Fibroblast of lung (primary cell): ENCODE results near the gene HOXB7. TPM values are rescaled to one million over a fixed set of nuclear protein-coding genes. Genes with fewer than 3 reads are reported as not detected.

ENCODE experiments used
- DNase-seq, 2 donors: peaks; one replicate each; pipeline versions ENCODE4 v3.0.0 to v3.0.0-alpha.2; 2010; ENCODE audit warnings: low read depth in 2 of 2
- H2AFZ ChIP-seq: 2 replicates; pipeline ENCODE4 v1.5.1; 2012; ENCODE audit warnings: low read length, control low read depth, inconsistent platforms
- H3K27ac ChIP-seq: 2 replicates; pipeline ENCODE4 v1.5.1; 2011; ENCODE audit warnings: low read length, control low read depth; ENCODE audit not compliant: insufficient read depth
- H3K27me3 ChIP-seq: 2 replicates; pipeline ENCODE4 v1.5.1; 2011; ENCODE audit warnings: mild to moderate bottlenecking, low read length; ENCODE audit not compliant: control insufficient read depth, insufficient read depth
- H3K36me3 ChIP-seq: 2 replicates; pipeline ENCODE4 v1.5.1; 2011; ENCODE audit warnings: low read length; ENCODE audit not compliant: control insufficient read depth, insufficient read depth
- H3K4me1 ChIP-seq: 2 replicates; pipeline ENCODE4 v1.5.1; 2011; ENCODE audit warnings: low read length; ENCODE audit not compliant: control insufficient read depth, insufficient read depth; ENCODE audit errors: extremely low read depth
- H3K4me2 ChIP-seq: 2 replicates; pipeline ENCODE4 v1.5.1; 2011; ENCODE audit warnings: low read length, control low read depth; ENCODE audit not compliant: insufficient read depth; ENCODE audit errors: extremely low read depth
- H3K4me3 ChIP-seq, 4 experiments: fragments of 200-600 bp in 1 of 4; sonication (generic) in 1 of 4; replicated peaks in 1 of 4; 2 replicates each; pipeline ENCODE4 v1.5.1; 2011 to 2016; ENCODE audit warnings: low read length in 4 of 4, low read depth in 3 of 4, mild to moderate bottlenecking in 3 of 4, control low read depth in 2 of 4, inconsistent platforms in 1 of 4, mixed read lengths in 1 of 4; ENCODE audit not compliant: insufficient read depth in 1 of 4; ENCODE audit errors: control extremely low read depth in 1 of 4
- H3K79me2 ChIP-seq: 2 replicates; pipeline ENCODE4 v1.5.1; 2012; ENCODE audit warnings: mild to moderate bottlenecking, low read length, inconsistent platforms; ENCODE audit not compliant: control insufficient read depth, insufficient read depth
- H3K9ac ChIP-seq: 2 replicates; pipeline ENCODE4 v1.5.1; 2011; ENCODE audit warnings: mild to moderate bottlenecking, low read length, control low read depth; ENCODE audit not compliant: insufficient read depth
- H3K9me3 ChIP-seq: 2 replicates; pipeline ENCODE4 v1.5.1; 2012; ENCODE audit warnings: low read depth, low read length; ENCODE audit not compliant: control insufficient read depth, insufficient read depth
- H4K20me1 ChIP-seq: 2 replicates; pipeline ENCODE4 v1.5.1; 2011; ENCODE audit warnings: low read length; ENCODE audit not compliant: control insufficient read depth, insufficient read depth; ENCODE audit errors: extremely low read depth
- CTCF ChIP-seq, 2 donors: IDR thresholded peaks in 1 of 2; conservative IDR thresholded peaks in 1 of 2; 1 replicate in 1 of 2; 2 replicates in 1 of 2; pipeline ENCODE4 v1.5.1; 2011 to 2012; ENCODE audit warnings: low read length in 2 of 2, control low read depth in 1 of 2, inconsistent platforms in 1 of 2, low read depth in 1 of 2, mild to moderate bottlenecking in 1 of 2
- EZH2 ChIP-seq: IDR thresholded peaks from 2 replicates; pipeline ENCODE4 v1.5.1; 2012; ENCODE audit warnings: low read length, control low read depth, mild to moderate bottlenecking; ENCODE audit errors: missing control alignments
- polyA plus RNA-seq, 2 donors: library from polyadenylated mRNA; depleted of rRNA in 1 of 2; stranded (reverse) in 1 of 2; unstranded in 1 of 2; fragments of >200 nt; gene quantifications; 2 replicates each; pipeline ENCODE4 v1.2.1, GENCODE V29; 2011 to 2012; ENCODE audit warnings: missing spikeins in 1 of 2
- total RNA-seq: library from RNA; depleted of rRNA; stranded (reverse); fragments of >200 nt; gene quantifications from 2 replicates; pipeline ENCODE4 v1.2.1, GENCODE V29; 2014

Gene HOXB7
- total and polyA plus RNA-seq, 2 donors (not counting 1 experiment from before 2014, with no cell fraction given): 7.4 to 12.7 TPM

- Histone ChIP-seq H4K20me1 (peaks cover 2% of the 10 kb centered on the region), H2AFZ (no peak overlapping the region), H3K79me2 (no peaks in the 10 kb centered on the region), H3K9me3 (no peaks in the 10 kb centered on the region), H3K4me3 (no peak overlapping the region), H3K27ac (no peak overlapping the region), H3K27me3 (peaks cover 95% of the 10 kb centered on the region), H3K4me1 (peaks cover 4% of the 10 kb centered on the region), H3K4me2 (no peak overlapping the region), H3K9ac (no peak overlapping the region), H3K36me3 (no peaks in the 10 kb centered on the region)
- DNase-seq: no peak
- TF ChIP-seq CTCF (conservative IDR thresholded peaks at IDR 0.05 in 1 of 2, IDR thresholded peaks at IDR 0.05 in 1 of 2; ENCODE audit: low read depth in 1 of 2, low read length in 2 of 2): no peak
- no peak for TF ChIP-seq EZH2
These were observed 9.8 kb upstream of the HOXB7 start for GRCh38 chr17:48620461-48621139.

- Histone ChIP-seq H3K79me2 (no peaks in the 10 kb centered on the region), H3K27me3 (peaks cover 94% of the 10 kb centered on the region), H3K9ac (no peak overlapping the region), H3K27ac (no peak overlapping the region), H3K9me3 (no peaks in the 10 kb centered on the region), H3K4me1 (peaks cover 1% of the 10 kb centered on the region), H3K4me2 (no peak overlapping the region), H4K20me1 (peaks cover 2% of the 10 kb centered on the region), H3K36me3 (no peaks in the 10 kb centered on the region), H2AFZ (no peak overlapping the region), H3K4me3 (no peak overlapping the region)
- TF ChIP-seq CTCF (conservative IDR thresholded peaks at IDR 0.05 in 1 of 2, IDR thresholded peaks at IDR 0.05 in 1 of 2; ENCODE audit: low read depth in 1 of 2, low read length in 2 of 2): no peak
- peak; percentile 81 for TF ChIP-seq EZH2
- no peak for DNase-seq
These were observed 9.1 kb upstream of the HOXB7 start for GRCh38 chr17:48619826-48620449.

GRCh38 chr17:48618256-48618896 is 7.6 kb upstream of the HOXB7 start:
- H3K27me3 ChIP-seq: peaks cover 90% of the 10 kb centered on the region
- no peak overlapping the region for H2AFZ ChIP-seq
- no peak overlapping the region for H3K9ac ChIP-seq
- H3K4me2 ChIP-seq: peak overlapping the region; percentile 87
- H3K79me2 ChIP-seq: no peaks in the 10 kb centered on the region
- no peaks in the 10 kb centered on the region for H3K9me3 ChIP-seq
- peak overlapping the region in 3 of 4 experiments; percentile 2 to 42 (median 34) for H3K4me3 ChIP-seq
- H4K20me1 ChIP-seq: no peaks in the 10 kb centered on the region
- H3K4me1 ChIP-seq: no peaks in the 10 kb centered on the region
- H3K36me3 ChIP-seq: no peaks in the 10 kb centered on the region
- DNase-seq: peak; percentile 56 to 85
- H3K27ac ChIP-seq: no peak overlapping the region
- TF ChIP-seq EZH2 (no peak), CTCF (conservative IDR thresholded peaks at IDR 0.05 in 1 of 2, IDR thresholded peaks at IDR 0.05 in 1 of 2; ENCODE audit: low read depth in 1 of 2, low read length in 2 of 2) (peak; percentile 78 to 84)
